HTERT RPE-1 (cell line): ENCODE data around the gene TGM3.

Experiments
- in situ Hi-C: fragments of 300-500 bp; cut with MboI; formaldehyde crosslinking; loops from 4 replicates; pipeline ENCODE4 v1.14.3; 2020; ENCODE audit warnings: low sequenced_read_pairs

The TGM3 gene

DNA sequence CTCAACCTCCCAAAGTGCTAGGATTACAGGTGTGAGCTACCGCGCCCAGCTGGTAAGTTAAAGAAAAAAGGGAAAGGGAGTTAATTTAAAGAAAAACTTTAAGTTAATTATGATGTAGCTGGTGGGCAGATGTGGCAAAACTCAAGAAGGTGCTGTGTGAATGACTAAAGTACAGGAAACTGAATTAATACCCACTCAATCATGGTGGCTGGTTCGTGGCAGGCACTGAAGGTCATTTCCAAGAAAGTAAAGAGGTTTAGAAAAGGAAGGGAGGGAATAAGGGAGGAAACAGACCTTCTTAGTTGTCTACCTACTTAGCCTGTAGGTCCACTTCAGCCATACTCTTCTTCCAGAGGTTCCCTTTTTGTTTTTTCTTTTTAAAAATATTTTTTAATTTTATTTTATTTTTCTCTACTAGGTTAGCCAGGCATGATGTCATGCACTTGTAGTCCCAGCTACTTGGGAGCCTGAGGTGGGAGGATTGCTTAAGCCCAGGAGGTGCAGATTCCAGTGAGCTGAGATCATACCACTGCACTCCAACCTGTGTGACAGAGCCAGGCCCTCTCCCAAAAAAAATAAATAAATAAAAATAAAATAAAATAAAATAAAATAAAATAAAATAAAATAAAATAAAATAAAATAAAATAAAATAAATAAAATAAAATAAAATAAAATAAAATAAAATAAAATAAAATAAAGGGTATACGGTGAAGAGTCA lies 11.9 kb upstream of the TGM3 start:
- in situ Hi-C loops: no loop called here

DNA sequence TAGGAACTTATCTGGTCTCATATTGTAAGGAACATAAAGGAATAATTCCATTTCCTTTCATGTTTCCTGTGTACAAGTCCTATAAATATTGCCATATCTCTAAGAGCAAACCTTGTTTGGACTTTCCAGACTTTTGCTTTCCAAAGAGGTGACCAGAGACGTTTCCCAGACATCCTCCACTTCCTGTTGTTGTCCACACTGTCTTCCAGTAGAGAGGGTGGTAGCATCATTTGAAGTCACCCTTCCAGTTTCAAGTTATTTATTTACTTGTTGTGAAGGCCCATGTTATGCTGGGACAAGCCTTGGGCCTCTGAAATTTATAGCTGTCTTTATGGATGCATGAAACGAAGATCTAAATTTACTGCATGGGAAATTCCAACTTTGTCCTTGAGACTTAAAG lies 10.6 kb upstream of the TGM3 start:
- in situ Hi-C loops: no loop called here

DNA sequence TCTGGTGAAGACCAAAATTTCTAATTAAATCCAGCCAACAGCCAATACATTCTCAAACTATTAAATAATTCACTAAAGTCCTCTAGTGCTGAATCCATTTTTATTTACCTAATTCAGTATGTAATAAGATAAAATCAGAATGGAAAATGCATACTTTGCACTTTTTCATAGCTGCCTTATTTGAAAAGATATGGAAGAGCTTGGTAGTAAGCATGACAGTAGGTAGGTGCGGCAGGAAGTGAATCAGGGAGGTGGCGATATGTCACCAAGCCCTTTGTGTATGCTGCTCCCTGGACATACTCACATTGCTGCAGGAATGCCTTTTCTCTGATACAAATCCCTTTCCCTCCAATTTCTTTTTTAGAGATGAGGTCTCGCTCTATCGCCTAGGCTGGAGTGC lies 10.2 kb upstream of the TGM3 start:
- in situ Hi-C loops: no loop called here

DNA sequence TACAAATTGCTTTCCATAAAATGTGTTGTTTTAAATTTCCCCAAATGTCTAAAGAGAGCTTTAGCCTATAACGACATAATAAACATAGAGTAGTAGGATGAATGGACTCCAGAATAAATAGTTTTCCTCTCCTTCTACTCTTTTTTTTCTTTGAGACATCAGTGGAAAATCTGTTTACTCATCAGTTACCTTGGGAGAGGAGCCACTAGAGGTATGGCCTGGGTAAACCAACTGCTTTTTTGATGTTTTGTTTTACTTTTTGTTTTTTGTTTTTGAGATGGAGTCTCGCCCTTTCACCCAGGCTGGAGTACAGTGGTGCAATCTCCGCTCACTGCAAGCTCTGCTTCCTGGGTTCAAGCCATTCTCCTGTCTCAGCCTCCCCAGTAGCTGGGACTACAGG lies 8.3 kb upstream of the TGM3 start:
- in situ Hi-C loops: no loop called here

DNA sequence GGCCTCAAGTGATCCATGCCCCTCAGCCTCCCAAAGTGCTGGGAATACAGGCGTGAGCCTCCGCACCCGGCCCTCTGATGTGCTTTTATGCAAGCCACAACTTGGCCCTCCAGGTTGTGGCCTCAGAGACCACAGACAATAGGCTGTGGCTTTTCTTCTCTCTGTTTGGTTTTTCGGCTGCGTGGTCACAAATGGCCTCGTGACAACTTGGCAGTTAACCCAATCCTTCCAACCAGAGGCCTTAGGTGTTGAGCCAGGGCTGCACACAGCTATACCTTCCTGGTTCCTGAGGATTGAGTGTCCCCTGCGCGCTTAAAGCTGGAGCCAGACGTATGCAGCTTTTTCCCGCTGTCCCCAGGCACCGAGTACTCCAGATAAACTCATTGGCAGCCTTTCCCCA lies 6.3 kb upstream of the TGM3 start:
- in situ Hi-C loops: no loop called here

DNA sequence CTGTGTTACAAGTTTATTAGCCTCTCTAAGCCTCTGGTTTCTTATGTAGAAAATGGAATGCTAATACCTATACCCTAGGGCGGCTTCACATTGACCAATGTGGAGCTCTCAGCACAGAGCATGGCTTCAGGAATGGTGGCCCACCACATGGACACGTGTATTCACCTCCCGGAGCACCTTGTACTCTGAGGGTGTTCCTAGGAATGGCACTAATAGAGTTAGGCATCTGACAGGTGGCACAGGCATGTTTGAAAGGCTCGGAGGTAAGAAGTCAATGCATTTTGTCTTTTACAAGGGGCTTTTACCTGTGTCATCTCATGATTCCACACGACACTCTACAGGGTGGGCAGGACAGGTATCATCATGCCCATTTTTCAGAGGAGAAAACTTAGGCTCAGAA lies 5.3 kb upstream of the TGM3 start:
- in situ Hi-C loops: no loop called here

DNA sequence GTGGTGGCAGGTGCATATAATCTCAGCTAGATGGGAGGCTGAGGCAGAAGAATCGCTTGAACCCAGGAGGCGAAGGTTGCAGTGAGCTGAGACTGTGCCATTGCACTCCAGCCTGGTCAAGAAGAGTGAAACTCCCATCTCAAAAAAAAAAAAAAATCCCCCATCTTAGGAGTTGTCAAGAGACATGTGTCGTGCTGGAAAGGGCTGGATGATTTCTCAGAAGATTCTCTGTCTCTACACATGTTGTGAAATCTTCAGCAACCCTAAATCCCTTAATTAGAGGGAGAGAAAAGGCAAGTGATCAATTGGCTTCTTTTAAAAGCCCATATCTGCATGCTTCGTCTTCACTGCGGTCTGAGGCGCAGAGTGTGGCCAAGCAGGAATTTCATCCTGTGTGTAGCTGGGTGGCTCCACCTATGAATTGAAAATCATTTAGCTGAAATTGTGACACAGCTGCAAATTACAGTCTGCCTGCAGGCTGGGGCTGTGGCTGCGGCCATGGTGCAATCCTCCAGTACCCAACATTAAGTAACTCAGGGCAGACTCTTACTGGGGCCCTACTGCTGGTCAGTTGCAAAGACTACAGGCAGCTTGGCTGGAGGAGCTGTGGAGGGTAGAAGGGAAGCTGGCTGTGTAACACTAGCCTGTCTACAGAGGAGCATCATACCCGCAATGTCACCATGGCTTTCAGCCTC lies 3.2 kb upstream of the TGM3 start:
- in situ Hi-C loops: no loop called here

DNA sequence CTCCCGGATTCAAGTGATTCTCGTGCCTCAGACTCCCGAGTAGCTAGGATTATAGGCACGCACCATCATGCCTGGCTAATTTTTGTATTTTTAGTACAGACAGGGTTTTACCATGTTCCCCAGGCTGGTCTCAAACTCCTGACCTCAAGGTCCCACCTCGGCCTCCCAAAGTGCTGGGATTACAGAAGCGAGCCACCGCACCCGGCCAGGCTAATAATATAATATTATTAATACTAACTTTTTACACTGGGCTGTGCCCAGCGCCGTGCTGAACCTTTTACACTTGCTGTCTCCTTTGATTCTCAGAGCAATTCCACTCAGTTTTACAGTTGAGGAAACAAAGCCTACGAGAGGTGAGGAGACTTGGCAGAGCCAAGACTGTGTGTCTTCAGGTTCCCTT lies 2.3 kb upstream of the TGM3 start:
- in situ Hi-C loops: no loop called here

DNA sequence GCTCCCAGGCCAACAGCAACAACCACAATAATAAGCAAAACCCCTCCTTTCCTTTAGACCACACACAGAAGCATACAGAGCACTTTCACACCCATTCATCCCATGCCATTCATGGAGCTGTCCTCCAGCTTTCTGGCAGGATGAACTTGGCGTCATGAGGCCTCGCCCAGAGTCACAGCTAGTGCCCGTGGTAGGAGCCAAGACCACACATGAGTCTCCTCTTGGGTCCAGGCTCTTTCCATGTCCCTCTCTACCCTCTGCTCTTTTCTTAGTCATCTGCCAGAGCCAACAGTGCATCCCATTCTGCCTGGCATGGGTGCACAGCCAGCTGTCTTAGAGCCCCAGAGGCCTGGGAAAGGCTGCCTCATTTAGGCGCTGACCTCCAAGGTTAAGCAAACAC lies 1.8 kb upstream of the TGM3 start:
- in situ Hi-C loops: no loop called here

DNA sequence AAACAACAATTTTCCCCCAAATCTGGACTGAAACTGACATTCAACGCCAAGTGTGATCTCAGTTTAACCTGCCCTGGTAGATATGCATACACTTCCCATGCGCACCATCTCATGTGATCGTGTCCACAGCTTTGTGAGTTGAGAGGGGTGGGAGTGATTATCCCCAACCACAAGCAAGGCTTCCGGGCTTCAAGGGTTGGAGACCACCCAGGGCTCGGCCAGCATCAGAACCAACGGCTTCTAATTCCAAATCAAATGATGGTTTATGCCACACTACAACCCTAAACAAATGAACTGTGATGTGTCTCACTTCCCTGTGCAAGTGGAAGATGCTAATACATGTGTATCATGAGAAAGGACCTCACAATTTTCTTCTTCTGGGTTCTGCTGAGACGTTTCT lies 515 bp upstream of the TGM3 start:
- in situ Hi-C loops: no loop called here

DNA sequence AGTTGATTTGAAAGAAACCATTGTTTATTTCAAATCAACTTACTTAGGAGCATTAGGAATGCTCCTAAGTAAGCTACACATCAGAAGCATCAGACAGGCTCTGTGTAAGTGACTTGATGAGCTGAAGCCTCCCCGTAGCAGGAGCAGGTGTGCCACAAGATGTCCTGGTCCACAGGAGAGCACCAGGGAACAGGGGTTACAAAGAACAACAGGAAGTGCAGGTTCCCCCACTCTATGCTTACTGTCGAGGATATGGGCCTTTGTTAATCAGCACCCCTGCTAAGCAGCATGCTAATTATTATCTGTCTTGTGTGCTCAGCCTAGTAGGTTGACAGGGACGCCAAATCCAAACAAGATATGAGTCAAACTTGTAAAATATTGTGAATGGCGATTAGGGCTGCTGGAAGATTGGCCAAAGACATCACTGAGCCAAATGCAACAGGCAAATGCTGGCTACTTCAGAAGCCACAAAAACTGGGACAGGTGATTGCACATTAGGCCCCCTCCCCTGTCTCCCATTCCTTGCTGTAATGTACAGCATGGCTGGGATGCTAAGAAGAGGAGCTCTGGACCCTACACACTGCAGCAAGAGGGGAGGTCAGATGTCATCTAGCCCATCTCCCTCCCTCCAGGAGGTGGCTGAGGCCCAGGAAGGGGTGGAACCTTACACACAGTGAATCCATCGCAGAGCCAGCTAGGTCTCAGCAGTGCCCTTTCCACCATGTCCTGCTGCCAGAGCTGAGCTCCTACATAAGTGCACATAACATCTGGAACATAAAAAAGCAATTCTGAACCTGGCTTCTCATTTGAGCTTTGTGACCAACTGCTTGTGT lies 939 bp downstream of the TGM3 start:
- in situ Hi-C loops: no loop called here

DNA sequence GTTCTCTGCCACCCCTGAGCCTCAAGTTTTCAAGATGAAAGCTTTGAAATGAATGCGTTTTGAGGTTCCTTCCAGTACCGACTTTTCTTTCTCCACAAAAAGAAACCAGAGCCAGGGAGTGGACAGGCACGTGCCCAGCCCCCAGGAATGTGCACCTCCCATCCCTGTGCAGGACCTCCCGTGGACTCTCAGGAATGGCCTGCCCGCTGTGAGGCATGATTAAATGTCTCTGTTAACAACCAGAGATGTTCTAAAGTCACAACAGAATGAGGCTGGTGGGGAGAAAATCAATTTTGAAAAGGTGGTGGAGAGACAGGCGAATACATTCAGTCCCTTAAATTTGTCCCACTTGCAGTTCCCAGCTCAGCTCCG lies 1.5 kb downstream of the TGM3 start:
- in situ Hi-C loops: no loop called here

DNA sequence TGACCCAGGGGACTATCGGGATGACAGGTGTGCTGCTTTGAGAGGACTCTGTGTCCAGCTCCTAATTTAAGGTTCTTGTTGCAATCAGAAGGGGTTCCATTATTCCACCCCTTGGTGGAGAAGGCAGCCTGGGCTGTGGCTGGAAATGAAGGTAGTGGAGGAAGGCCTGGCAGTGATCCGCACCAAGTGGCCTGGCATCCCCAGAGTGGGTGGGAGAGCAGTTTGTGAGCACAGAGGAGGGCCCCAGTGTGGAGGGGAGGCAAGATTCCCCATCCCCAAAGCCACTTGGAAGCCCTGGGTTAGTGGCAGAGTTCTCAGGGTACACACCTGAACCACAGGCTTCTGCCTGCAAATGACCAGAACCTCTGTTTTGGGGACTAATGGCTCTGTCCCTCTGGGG lies 2.3 kb downstream of the TGM3 start:
- in situ Hi-C loops: no loop called here

DNA sequence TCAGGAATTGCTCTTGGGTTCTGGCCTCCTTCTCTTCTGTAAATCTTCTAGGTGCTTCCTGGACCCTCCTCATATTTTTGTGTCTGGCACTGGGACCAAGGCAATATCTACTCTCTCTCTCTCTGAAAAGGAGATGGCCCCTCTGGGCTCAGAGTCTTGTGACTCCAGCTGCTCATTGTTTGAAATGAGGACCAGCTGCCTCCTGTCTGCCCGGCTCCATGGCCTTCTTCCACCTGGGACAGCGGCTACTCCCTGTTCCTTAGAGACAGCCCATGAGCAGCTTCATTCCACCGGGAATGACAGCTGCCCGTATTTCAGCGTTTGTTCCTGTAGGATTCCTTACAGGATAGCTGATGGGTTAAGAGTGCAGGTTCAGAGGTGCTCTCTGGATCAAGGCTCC lies 2.9 kb downstream of the TGM3 start:
- in situ Hi-C loops: no loop called here

DNA sequence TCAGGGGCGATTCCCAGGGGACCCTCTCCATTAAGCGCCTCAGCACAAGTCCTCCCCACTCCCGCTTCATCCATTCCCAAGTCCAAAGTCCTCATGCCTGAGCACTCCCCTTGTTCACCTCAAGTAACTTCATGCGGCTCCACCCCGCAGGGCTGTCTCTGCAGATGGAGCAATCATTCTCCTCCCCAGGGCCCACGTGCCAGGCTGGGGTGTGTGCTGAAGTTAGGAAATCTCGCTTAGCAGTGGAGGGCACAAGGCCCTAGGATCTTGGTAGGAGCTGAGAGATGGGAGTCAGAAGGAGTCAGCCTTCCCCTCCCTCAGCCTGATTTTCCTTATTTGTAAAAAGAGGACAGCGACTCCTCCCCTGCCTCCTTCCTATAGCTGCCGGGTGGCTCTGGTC lies 3.5 kb downstream of the TGM3 start:
- in situ Hi-C loops: no loop called here

DNA sequence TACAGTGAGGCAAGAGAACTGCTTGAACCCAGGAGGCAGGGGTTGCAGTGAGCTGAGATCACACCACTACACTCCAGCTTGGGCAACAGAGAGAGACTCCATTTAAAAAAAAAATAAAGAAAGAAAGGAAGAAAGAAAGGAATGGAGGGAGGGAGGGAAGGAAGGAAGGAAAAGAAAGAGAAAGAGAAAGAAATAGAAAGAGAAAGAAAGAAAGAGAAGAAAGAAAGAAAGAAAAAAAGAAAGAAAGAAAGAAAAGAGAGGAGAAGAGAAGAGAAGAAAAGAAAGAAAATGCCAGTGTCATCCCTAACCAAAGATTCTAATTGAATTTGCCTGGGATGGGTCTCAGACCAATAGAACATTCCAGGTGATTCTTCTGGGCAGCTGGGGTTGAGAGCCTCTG lies 4.2 kb downstream of the TGM3 start:
- in situ Hi-C loops: no loop called here

DNA sequence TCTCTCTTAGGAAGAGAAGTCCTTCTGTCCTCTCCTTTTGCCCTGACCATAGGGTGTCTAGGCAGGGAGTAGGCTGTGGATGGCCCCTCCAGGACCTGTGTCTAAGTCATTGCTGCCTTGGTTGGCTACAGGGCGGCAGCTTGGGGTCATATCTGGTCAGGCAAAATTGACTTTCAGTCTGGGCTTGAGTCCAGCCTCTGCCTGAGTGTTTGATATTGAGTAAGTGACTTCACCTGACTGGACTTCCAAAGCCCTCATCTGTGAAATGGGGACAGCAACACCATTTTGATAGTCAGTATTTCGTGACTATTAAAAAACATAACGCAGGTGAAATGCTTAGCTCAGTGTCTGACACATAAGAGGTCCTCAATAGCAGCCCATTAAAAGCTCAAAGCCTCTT lies 4.6 kb downstream of the TGM3 start:
- in situ Hi-C loops: no loop called here

DNA sequence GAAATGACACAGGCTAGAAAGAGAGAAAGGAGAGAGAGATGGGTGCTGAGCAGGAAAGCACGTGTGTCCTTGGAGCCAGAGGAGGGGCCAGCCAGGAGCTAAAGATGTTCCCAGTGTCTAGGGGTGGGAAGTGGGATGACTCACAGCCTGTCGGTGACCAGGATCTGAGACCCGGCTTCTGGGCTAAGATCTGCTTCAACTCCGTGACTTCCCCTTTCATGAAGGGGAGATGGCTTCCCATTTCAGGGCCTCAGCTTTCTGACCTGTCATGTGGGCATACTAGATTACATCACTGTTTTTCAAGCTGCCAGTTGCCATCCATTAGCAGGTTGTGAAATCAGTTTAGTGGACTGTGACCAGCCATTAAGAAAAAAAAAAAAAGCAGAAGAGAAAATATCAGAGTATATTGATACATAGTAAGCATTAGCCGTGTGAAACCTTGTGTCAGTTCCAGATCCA lies 5.4 kb downstream of the TGM3 start:
- in situ Hi-C loops: no loop called here

DNA sequence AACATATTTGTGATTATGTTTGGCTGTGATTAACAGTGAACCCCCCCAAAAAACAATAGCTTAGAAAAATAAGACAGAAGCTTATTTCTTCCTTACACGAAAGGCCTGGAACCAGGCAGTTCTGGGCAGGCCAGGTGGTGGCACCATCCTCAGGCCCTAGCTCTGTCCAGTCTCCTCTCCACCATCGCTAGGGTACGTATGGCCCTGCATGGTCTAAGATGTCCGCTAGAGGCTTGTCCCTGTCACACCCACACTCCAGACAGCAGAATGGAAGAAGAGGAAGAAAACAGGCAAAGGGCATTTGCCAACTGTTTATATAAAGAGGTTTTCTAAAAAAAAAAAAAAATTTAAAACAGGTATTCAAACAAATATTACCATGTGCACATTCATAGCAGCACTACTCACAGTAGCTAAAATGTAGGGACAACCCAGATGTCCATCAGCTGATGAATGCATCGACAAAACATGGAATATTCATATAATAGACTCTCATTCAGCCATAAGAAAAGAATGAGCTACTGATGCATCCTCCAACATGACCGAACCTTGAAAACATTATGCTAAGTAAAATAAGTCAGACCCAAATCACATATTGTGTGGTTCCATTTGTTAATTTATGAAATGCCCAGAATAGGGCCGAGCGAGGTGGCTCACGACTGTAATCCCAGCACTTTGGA lies 6.7 kb downstream of the TGM3 start:
- in situ Hi-C loops: no loop called here

DNA sequence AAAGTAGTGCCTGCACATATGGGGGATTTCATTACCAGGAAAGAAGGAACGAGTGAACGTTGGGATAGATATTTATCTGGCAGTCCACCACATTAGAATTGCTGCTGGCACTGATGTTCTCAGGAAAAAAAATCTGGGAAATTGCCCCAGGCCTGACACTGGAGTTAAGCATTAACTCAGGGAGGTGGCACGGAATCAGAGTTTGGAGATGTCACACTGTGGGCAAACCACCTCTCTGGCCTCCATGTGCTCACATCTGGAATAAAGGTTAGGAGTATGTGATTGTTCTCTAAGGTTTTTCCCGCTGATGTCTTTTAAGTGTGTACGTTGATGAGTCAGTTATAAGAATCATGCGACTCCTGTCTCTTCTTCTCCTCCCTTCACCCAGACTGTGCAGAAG lies 7.9 kb downstream of the TGM3 start:
- in situ Hi-C loops: no loop called here

DNA sequence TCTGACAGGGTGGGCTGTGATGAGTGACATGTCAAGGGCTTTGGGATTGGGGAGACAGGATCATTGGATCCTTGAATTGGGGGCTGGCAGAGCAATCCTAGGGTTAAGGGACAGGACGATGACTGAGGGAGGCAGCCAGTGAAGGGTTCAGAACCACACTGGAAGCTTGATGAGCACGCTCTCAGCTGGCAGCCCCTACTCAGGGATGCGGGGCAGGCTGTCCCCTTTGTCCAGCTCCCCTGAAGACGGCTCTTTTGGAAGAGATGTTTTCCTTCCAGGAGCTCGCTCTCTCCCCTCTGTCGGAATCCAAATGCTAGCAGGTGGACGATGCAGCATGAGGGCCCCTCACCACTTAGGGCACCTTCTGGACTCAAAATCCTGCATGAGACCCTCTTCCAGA lies 8.4 kb downstream of the TGM3 start:
- in situ Hi-C loops: no loop called here
